B cell (primary cell): ENCODE results near the gene CCDC93. TPM values are rescaled to one million over a fixed set of nuclear protein-coding genes. Genes with fewer than 3 reads are reported as not detected.
A peak's percentile ranks its signal among the peaks of the same experiment; 100 is the strongest.

Experiments
- ATAC-seq: fragments of 200-7000 bp; cut with Tn5 transposase; one replicate; pipeline ENCODE4 v1.10.0; 2021; ENCODE audit warnings: low read depth, mild to moderate bottlenecking, moderate number of reproducible peaks, moderate library complexity
- CTCF ChIA-PET: fragments of 350-600 bp; sonication (Branson Sonifier 250); formaldehyde crosslinking; loops from one replicate; lab custom pipeline; 2021; ENCODE audit warnings: antibody characterized with exemption, inconsistent platforms; lab: Charles Lee
- POLR2A ChIA-PET: fragments of 350-600 bp; sonication (Branson Sonifier 250); formaldehyde crosslinking; loops from one replicate; lab custom pipeline; 2021; ENCODE audit warnings: antibody characterized with exemption; lab: Charles Lee
- DNase-seq: peaks from one replicate; pipeline ENCODE4 v3.0.0; 2013
- H2AFZ ChIP-seq: 2 replicates; pipeline ENCODE4 v1.6.1; 2012; ENCODE audit warnings: mild to moderate bottlenecking, low read depth, low read length; ENCODE audit not compliant: insufficient read depth, poor library complexity, severe bottlenecking
- H3K27ac ChIP-seq, 2 donors: 1 replicate in 1 of 2; 2 replicates in 1 of 2; pipeline ENCODE4 v1.5.1; 2012 to 2013; ENCODE audit warnings: low read length in 2 of 2, mild to moderate bottlenecking in 2 of 2, moderate library complexity in 1 of 2
- H3K27me3 ChIP-seq, 4 experiments: fragments of 200-600 bp in 1 of 4; sonication (generic) in 1 of 4; replicated peaks in 1 of 4; 1 replicate in 2 of 4; 2 replicates in 2 of 4; pipeline versions ENCODE4 v1.6.1 to v1.7.0; 2013 to 2016; ENCODE audit warnings: low read length in 3 of 4, mild to moderate bottlenecking in 2 of 4, mixed read lengths in 1 of 4, moderate library complexity in 1 of 4; ENCODE audit not compliant: insufficient read depth in 4 of 4, control insufficient read depth in 3 of 4; ENCODE audit errors: control extremely low read depth in 1 of 4
- H3K36me3 ChIP-seq, 2 experiments: replicated peaks in 1 of 2; 1 replicate in 1 of 2; 2 replicates in 1 of 2; pipeline versions ENCODE4 v1.6.1 to v1.7.1; 2013; ENCODE audit warnings: low read length in 1 of 2; ENCODE audit not compliant: insufficient read depth in 2 of 2, control insufficient read depth in 1 of 2; ENCODE audit errors: control extremely low read depth in 1 of 2, extremely low read depth in 1 of 2
- H3K4me1 ChIP-seq, 2 donors: fragments of 200-600 bp in 1 of 2; sonication (generic) in 1 of 2; 1 replicate in 1 of 2; 2 replicates in 1 of 2; pipeline versions ENCODE4 v1.5.1 to v1.6.1; 2013 to 2017; ENCODE audit warnings: low read length in 2 of 2; ENCODE audit not compliant: control insufficient read depth in 2 of 2, insufficient read depth in 2 of 2
- H3K4me2 ChIP-seq: replicated peaks from 2 replicates; pipeline ENCODE3; 2012; ENCODE audit warnings: mild to moderate bottlenecking, low read depth, low read length; ENCODE audit not compliant: poor library complexity, severe bottlenecking
- H3K4me3 ChIP-seq, 5 experiments: fragments of 200-600 bp in 1 of 5; sonication (generic) in 1 of 5; 1 replicate in 3 of 5; 2 replicates in 2 of 5; pipeline versions ENCODE4 v1.5.1 to v1.7.0; 2011 to 2016; ENCODE audit warnings: low read length in 4 of 5, mild to moderate bottlenecking in 4 of 5, low read depth in 2 of 5, control low read depth in 1 of 5, moderate library complexity in 1 of 5; ENCODE audit not compliant: insufficient read depth in 1 of 5; ENCODE audit errors: control extremely low read depth in 1 of 5, extremely low read depth in 1 of 5
- H3K79me2 ChIP-seq: fragments of 200-600 bp; sonication (generic); one replicate; pipeline ENCODE4 v1.6.0; 2016; ENCODE audit warnings: low read length; ENCODE audit not compliant: control insufficient read depth, insufficient read depth
- H3K9ac ChIP-seq: fragments of 200-600 bp; sonication (generic); 2 replicates; pipeline ENCODE4 v1.6.1; 2017; ENCODE audit warnings: mild to moderate bottlenecking, low read length, moderate library complexity
- H3K9me3 ChIP-seq, 3 donors: one replicate each; pipeline versions ENCODE4 v1.6.1 to v1.7.1; 2013; ENCODE audit warnings: low read length in 2 of 3; ENCODE audit not compliant: control insufficient read depth in 2 of 3, insufficient read depth in 1 of 3; ENCODE audit errors: control extremely low read depth in 1 of 3
- H4K20me1 ChIP-seq: 2 replicates; pipeline ENCODE4 v1.6.0; 2012; ENCODE audit warnings: mild to moderate bottlenecking, low read length; ENCODE audit not compliant: insufficient read depth, control insufficient read depth, poor library complexity, severe bottlenecking
- H3K27ac Mint-ChIP-seq: one replicate; pipeline ENCODE4 v1.8.0; 2021; ENCODE audit warnings: mixed read lengths
- H3K27me3 Mint-ChIP-seq: one replicate; pipeline ENCODE4 v1.8.0; 2021; ENCODE audit warnings: mixed read lengths
- H3K4me1 Mint-ChIP-seq: one replicate; pipeline ENCODE4 v1.8.0; 2021; ENCODE audit warnings: mixed read lengths
- H3K4me3 Mint-ChIP-seq: one replicate; pipeline ENCODE4 v1.8.0; 2021; ENCODE audit warnings: mixed read lengths
- H3K9me3 Mint-ChIP-seq: one replicate; pipeline ENCODE4 v1.8.0; 2022; ENCODE audit warnings: mixed read lengths; ENCODE audit not compliant: insufficient read depth
- CTCF ChIP-seq: fragments of 200-600 bp; IDR thresholded peaks from one replicate; pipeline ENCODE4 v1.8.0; 2022; ENCODE audit warnings: antibody characterized with exemption, mild to moderate bottlenecking
- EZH2 ChIP-seq: IDR thresholded peaks from 2 replicates; pipeline ENCODE4 v1.6.1; 2012; ENCODE audit warnings: borderline replicate concordance, low read depth, mild to moderate bottlenecking, moderate library complexity, low read length; ENCODE audit not compliant: insufficient read depth, poor library complexity, severe bottlenecking
- WGBS: methylation state at CpG from one replicate; pipeline ENCODE4 v1.1.5; 2013; ENCODE audit warnings: missing lambda C conversion rate; ENCODE audit not compliant: insufficient coverage; 5-methylcytosine and 5-hydroxymethylcytosine counted together
- intact Hi-C: fragments of 100-400 bp; cut with micrococcal nuclease; formaldehyde crosslinking; loops from one replicate; pipeline ENCODE4 v1.10.0; 2022
- polyA plus RNA-seq: library from polyadenylated mRNA; depleted of rRNA; stranded (reverse); fragments of >200 nt; gene quantifications from 2 replicates; pipeline ENCODE4 v1.2.3, GENCODE V29; 2012
- total RNA-seq, 2 donors: library from RNA; stranded (reverse); fragments of 120-200 nt in 1 of 2; gene quantifications; 1 replicate in 1 of 2; 2 replicates in 1 of 2; pipeline versions ENCODE4 v1.2.3 to v1.2.4, GENCODE V29; 2013 to 2022

CCDC93 gene
- total and polyA plus RNA-seq, 2 donors (not counting 1 experiment from before 2014, with no cell fraction given) = 17.5 to 79.6 TPM

GRCh38 chr2:118056801-118057200 lies 42.9 kb upstream of the CCDC93 start:
- ChIA-PET POLR2A (no interaction called here), CTCF (interaction anchor here (1.0 to 24.7 kb wide), 8 partner anchors 11 to 133 kb away, joined by 3 to 784 read pairs (median 5); partner anchors contain the start of gene INSIG2)
- peaks cover 55 to 68% of the 10 kb centered on the region in 2 donors for H3K4me1 ChIP-seq
- H3K27me3 Mint-ChIP-seq = no peaks in the 10 kb centered on the region
- peak overlapping the region; percentile 98 for H3K27ac Mint-ChIP-seq
- H3K9me3 Mint-ChIP-seq = no peaks in the 10 kb centered on the region
- no peak for ATAC-seq
- no peaks in the 10 kb centered on the region for H3K9me3 ChIP-seq
- intact Hi-C loops = loop anchor here (1.0 to 5.0 kb wide), 5 partner anchors 10 to 166 kb away; partner anchors contain the start of genes CCDC93 and INSIG2
- H3K4me1 Mint-ChIP-seq = peaks cover 63% of the 10 kb centered on the region
- H3K9ac ChIP-seq = no peak overlapping the region
- H3K27ac ChIP-seq = peak overlapping the region; percentile 67 to 88
- no peaks in the 10 kb centered on the region for H3K36me3 ChIP-seq
- no peaks in the 10 kb centered on the region for H3K79me2 ChIP-seq
- 89% methylated on average over 3 of the region's 3 CpGs for WGBS
- H3K4me2 ChIP-seq = peak overlapping the region; percentile 59
- H3K4me3 ChIP-seq = no peak overlapping the region
- no peak for DNase-seq
- peak overlapping the region; percentile 80 for H3K4me3 Mint-ChIP-seq
- no peaks in the 10 kb centered on the region for H3K27me3 ChIP-seq
- no peak for TF ChIP-seq EZH2
- no peak for TF ChIP-seq CTCF
- no peak overlapping the region for H2AFZ ChIP-seq
- H4K20me1 ChIP-seq = no peaks in the 10 kb centered on the region

GRCh38 chr2:118056165-118056534 lies 42.3 kb upstream of the CCDC93 start:
- H3K9ac ChIP-seq = no peak overlapping the region
- peak overlapping the region; percentile 80 for H3K4me3 Mint-ChIP-seq
- peak overlapping the region; percentile 67 to 88 for H3K27ac ChIP-seq
- H4K20me1 ChIP-seq = no peaks in the 10 kb centered on the region
- H3K9me3 Mint-ChIP-seq = no peaks in the 10 kb centered on the region
- H3K27me3 Mint-ChIP-seq = no peaks in the 10 kb centered on the region
- 0% methylated on average over 3 of the region's 3 CpGs for WGBS
- TF ChIP-seq EZH2 = no peak
- no peak for TF ChIP-seq CTCF
- intact Hi-C loops = loop anchor here (1.0 to 5.0 kb wide), 5 partner anchors 10 to 166 kb away; partner anchors contain the start of genes CCDC93 and INSIG2
- no peak overlapping the region for H2AFZ ChIP-seq
- H3K4me1 ChIP-seq = peaks cover 52 to 63% of the 10 kb centered on the region in 2 donors
- H3K4me3 ChIP-seq = peak overlapping the region in 2 of 5 experiments; percentile 16 to 22
- H3K27ac Mint-ChIP-seq = peak overlapping the region; percentile 98
- ChIA-PET CTCF (interaction anchor here (1.0 to 24.7 kb wide), 9 partner anchors 11 to 134 kb away, joined by 3 to 784 read pairs (median 5); partner anchors contain the start of genes CCDC93 and INSIG2), POLR2A (no interaction called here)
- peak overlapping the region; percentile 59 for H3K4me2 ChIP-seq
- no peaks in the 10 kb centered on the region for H3K79me2 ChIP-seq
- DNase-seq (peak; percentile 86), ATAC-seq (peak; percentile 91)
- no peaks in the 10 kb centered on the region for H3K36me3 ChIP-seq
- peaks cover 60% of the 10 kb centered on the region for H3K4me1 Mint-ChIP-seq
- H3K9me3 ChIP-seq = no peaks in the 10 kb centered on the region
- H3K27me3 ChIP-seq = no peaks in the 10 kb centered on the region
